ENCODE measurements around the gene SLC22A14. TPM values are rescaled to one million over a fixed set of nuclear protein-coding genes. Genes with fewer than 3 reads are reported as not detected.

SLC22A14 gene
- total RNA-seq, 2 experiments from 2014 or later, result not detected

DNA sequence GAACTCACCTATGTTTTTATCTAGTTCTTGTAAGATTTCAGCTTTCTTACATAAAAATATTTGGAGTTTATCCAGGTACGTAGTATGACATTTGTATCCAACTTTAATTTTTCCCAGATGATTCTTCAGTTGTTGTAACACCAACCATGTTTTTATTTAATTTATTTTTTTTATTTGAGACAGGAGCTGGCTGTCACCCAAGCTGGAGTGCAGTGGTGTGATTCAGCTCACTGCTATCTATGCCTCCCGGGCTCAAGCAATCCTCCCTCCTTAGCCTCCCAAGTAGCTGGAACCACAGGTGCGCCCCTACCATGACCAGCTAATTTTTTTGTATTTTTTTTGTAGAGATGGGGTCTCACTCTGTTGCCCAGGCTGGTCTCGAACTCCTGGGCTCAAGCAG is 71.1 kb downstream of the SLC22A14 start:
- H3K27ac Mint-ChIP-seq, result no peak overlapping the region
- no peak overlapping the region for H3K4me3 Mint-ChIP-seq
- no peaks in the 10 kb centered on the region for H3K9me3 Mint-ChIP-seq (ENCODE audit: low read depth)
- intact Hi-C loops (cut with DNase I, micrococcal nuclease), result no loop called here
- peaks cover 20% of the 10 kb centered on the region for H3K36me3 Mint-ChIP-seq (ENCODE audit: low read depth)
- ChIA-PET POLR2A (no interaction called here), CTCF (interaction anchor here (0.6 to 1.0 kb wide), 3 partner anchors 29 to 302 kb away, joined by 3 to 4 read pairs (median 3); no protein-coding TSS in a partner anchor)
- DNase-seq, result no peak
- H3K4me1 Mint-ChIP-seq, result no peaks in the 10 kb centered on the region
- no peak for ATAC-seq
- H3K27me3 Mint-ChIP-seq, result no peaks in the 10 kb centered on the region

DNA sequence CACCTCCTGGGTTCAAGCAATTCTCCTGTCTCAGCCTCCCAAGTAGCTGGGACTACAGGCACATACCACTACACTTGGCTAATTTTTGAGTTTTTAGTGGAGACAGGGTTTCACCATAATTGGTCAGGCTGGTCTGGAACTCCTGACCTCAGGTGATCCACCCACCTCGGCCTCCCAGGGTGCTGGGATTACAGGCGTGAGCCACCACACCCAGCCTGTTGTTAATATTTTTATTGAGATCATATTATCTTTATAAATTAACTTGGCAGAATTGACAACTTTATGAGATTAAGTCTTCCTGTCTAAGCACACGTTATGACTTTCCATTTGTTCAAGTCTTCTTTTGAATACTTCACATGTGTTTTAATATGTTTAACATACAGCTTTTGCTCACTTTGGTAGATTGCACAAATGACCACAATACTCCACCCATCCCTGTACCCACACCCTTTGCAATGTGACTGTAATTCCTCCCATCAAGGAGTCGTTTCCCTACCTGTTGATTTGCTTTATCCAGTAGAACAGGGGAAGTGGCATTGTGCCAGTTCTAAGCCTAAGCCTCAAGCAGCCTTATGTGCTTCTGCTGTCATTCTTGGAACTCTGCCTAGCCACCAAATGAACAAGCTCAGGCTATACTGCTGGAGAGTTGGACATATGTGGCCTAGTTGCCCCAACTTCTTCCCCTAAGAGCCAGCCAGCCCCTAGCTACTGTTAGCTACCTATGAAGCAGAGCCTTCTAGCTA is 72.7 kb downstream of the SLC22A14 start:
- Mint-ChIP-seq H3K27me3 (no peaks in the 10 kb centered on the region), H3K9me3 (ENCODE audit: low read depth) (no peaks in the 10 kb centered on the region), H3K4me3 (no peak overlapping the region), H3K27ac (no peak overlapping the region), H3K36me3 (ENCODE audit: low read depth) (peaks cover 21% of the 10 kb centered on the region), H3K4me1 (no peaks in the 10 kb centered on the region)
- no peak for ATAC-seq
- ChIA-PET CTCF (no interaction called here), POLR2A (interaction anchor here (0.7 kb wide), 1 partner anchor 617 kb away, joined by 4 read pairs; no protein-coding TSS in a partner anchor)
- DNase-seq, result no peak
- intact Hi-C loops (cut with DNase I, micrococcal nuclease), result no loop called here

DNA sequence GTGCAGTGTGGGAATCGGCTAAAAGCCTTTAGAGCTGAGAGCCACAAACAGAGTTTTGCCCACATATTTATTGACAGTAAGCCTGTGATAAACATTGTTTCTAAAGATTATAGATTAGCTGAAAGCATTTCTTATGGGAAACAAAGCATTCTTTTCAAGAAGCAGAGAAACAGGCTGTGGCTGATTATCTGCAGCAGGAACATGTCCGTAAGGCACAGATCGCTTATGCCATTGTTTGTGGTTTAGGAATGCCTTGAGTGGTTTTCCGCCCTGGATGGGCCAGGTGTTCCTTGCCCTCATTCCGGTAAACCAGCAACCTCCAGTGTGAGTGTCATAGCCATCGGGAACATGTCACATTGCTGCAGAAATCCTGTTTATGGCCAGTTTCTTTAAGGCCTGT is 76.9 kb downstream of the SLC22A14 start:
- H3K27ac Mint-ChIP-seq, result no peak overlapping the region
- peaks cover under 1% of the 10 kb centered on the region for H3K4me1 Mint-ChIP-seq
- no peak for ATAC-seq
- H3K36me3 Mint-ChIP-seq (ENCODE audit: low read depth), result peaks cover 15% of the 10 kb centered on the region
- no peak overlapping the region for H3K4me3 Mint-ChIP-seq
- no peak for DNase-seq
- H3K27me3 Mint-ChIP-seq, result no peaks in the 10 kb centered on the region
- ChIA-PET CTCF (no interaction called here), POLR2A (no interaction called here)
- intact Hi-C loops (cut with DNase I, micrococcal nuclease), result no loop called here
- H3K9me3 Mint-ChIP-seq (ENCODE audit: low read depth), result no peaks in the 10 kb centered on the region

DNA sequence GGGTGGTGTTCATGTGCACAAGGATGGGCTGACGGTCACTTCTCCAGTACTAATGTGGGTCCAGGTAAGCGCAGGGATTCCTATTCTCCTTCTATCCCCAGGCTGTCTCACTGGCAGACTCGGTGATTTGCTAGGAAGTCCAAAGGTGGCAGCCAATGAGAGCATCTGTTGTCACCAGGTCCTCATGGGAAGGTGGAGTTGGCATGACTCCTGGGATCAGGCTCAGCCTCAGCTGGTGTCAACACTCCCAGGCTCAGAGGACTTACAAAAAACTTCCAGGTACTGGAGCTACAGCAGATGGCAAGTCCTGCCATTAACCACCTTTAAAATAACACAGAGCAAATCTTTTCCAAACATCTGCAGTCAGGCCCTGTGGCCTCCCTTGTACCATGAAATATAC is 78.3 kb downstream of the SLC22A14 start:
- ChIA-PET POLR2A (no interaction called here), CTCF (interaction anchor here (0.9 kb wide), 1 partner anchor 34 kb away, joined by 3 read pairs; no protein-coding TSS in a partner anchor)
- H3K4me1 Mint-ChIP-seq, result peaks cover 6% of the 10 kb centered on the region
- no peak overlapping the region for H3K4me3 Mint-ChIP-seq
- no peak overlapping the region for H3K27ac Mint-ChIP-seq
- intact Hi-C loops (cut with DNase I, micrococcal nuclease), result no loop called here
- H3K36me3 Mint-ChIP-seq (ENCODE audit: low read depth), result peaks cover 15% of the 10 kb centered on the region
- no peaks in the 10 kb centered on the region for H3K9me3 Mint-ChIP-seq (ENCODE audit: low read depth)
- no peak for DNase-seq
- no peak for ATAC-seq
- H3K27me3 Mint-ChIP-seq, result no peaks in the 10 kb centered on the region

DNA sequence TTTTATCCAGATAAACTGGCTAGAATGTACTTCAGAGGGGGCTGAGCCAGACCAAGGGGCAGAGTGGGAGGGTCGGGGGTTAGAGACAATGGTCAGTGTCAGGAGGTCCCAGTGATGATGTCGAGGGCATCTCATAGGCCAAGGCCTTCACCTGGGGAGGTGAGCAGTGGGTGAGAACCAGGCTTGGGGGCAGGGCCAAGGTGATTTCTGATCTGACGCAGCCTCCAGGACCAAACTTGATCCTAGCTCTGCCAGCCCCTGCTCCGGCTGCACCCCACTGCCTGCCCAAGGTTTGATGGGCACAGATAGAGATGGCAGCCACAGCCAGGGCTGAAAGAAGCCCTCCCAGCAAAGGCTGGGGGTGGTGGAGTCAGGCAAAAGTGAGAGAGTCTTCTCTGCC is 79.4 kb downstream of the SLC22A14 start:
- DNase-seq (no peak), ATAC-seq (no peak)
- peaks cover 6% of the 10 kb centered on the region for H3K4me1 Mint-ChIP-seq
- H3K9me3 Mint-ChIP-seq (ENCODE audit: low read depth), result no peaks in the 10 kb centered on the region
- peaks cover 12% of the 10 kb centered on the region for H3K36me3 Mint-ChIP-seq (ENCODE audit: low read depth)
- H3K27ac Mint-ChIP-seq, result no peak overlapping the region
- intact Hi-C loops (cut with DNase I, micrococcal nuclease), result no loop called here
- no peak overlapping the region for H3K4me3 Mint-ChIP-seq
- ChIA-PET CTCF (interaction anchor here (0.9 kb wide), 1 partner anchor 35 kb away, joined by 3 read pairs; no protein-coding TSS in a partner anchor), POLR2A (no interaction called here)
- no peaks in the 10 kb centered on the region for H3K27me3 Mint-ChIP-seq

DNA sequence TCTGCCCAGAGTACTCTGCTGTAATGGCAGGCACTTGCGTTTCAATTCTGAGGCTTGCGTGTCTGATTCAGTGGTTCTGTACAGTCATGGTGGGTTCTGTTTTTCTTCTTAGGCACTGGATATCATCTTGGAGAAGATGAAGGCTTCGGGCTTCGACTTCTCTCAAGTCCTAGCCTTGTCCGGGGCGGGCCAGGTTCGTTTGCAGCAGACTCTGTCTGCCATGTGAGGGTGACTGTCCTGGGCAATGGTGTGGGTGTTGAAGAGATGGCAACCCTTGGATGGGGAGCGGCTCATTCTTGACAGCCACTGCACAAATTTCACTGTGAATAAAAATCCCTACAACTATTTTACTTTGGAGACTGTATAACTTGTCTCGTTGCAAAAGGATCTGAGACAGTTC is 80.7 kb downstream of the SLC22A14 start:
- H3K4me1 Mint-ChIP-seq, result peaks cover 6% of the 10 kb centered on the region
- H3K27me3 Mint-ChIP-seq, result no peaks in the 10 kb centered on the region
- DNase-seq, result no peak
- H3K27ac Mint-ChIP-seq, result no peak overlapping the region
- no peak overlapping the region for H3K4me3 Mint-ChIP-seq
- intact Hi-C loops (cut with DNase I, micrococcal nuclease), result no loop called here
- H3K9me3 Mint-ChIP-seq (ENCODE audit: low read depth), result no peaks in the 10 kb centered on the region
- peaks cover 10% of the 10 kb centered on the region for H3K36me3 Mint-ChIP-seq (ENCODE audit: low read depth)
- ChIA-PET POLR2A (no interaction called here), CTCF (interaction anchor here (0.6 to 0.9 kb wide), 2 partner anchors 118 to 134 kb away, joined by 3 read pairs; no protein-coding TSS in a partner anchor)
- ATAC-seq, result no peak

DNA sequence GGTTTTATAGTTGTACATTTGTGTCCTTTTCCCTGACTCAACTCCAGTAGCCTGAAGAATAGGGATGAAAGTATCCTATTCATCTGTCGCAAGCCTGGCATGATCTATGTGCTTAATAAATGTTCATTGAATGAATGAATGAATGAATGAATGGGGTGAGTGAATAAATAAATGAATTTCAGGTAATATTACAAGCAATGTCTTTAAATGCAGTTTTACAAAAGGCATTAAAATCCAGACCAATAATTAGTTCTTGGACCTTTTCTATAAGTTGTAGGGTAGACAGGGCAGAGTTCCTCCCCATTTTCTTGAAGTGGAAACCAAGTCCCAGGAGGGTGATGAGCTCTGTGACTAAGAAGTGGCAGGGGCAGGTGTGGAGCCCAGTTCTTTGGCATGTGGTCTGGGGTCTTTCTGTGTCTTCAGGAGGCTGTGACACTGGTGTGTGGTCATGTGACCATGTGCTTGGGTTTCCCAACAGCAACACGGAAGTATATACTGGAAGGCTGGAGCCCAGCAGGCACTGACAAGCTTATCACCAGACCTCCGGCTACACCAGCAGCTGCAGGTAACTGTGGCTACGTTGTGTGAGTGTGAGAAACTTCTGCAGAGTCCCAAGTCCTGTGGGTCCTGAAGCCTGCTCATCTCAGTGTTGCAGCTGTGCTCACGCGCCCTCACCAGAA is 82.8 kb downstream of the SLC22A14 start:
- Mint-ChIP-seq H3K9me3 (ENCODE audit: low read depth) (no peaks in the 10 kb centered on the region), H3K27me3 (no peaks in the 10 kb centered on the region), H3K36me3 (ENCODE audit: low read depth) (peaks cover 17% of the 10 kb centered on the region), H3K27ac (no peak overlapping the region), H3K4me1 (peaks cover 6% of the 10 kb centered on the region), H3K4me3 (no peak overlapping the region)
- no peak for ATAC-seq
- POLR2A ChIA-PET, result no interaction called here
- intact Hi-C loops (cut with DNase I, micrococcal nuclease), result no loop called here
- no peak for DNase-seq
- CTCF ChIA-PET, result interaction anchor here (0.6 kb wide), 1 partner anchor 461 kb away, joined by 3 read pairs; no protein-coding TSS in a partner anchor

DNA sequence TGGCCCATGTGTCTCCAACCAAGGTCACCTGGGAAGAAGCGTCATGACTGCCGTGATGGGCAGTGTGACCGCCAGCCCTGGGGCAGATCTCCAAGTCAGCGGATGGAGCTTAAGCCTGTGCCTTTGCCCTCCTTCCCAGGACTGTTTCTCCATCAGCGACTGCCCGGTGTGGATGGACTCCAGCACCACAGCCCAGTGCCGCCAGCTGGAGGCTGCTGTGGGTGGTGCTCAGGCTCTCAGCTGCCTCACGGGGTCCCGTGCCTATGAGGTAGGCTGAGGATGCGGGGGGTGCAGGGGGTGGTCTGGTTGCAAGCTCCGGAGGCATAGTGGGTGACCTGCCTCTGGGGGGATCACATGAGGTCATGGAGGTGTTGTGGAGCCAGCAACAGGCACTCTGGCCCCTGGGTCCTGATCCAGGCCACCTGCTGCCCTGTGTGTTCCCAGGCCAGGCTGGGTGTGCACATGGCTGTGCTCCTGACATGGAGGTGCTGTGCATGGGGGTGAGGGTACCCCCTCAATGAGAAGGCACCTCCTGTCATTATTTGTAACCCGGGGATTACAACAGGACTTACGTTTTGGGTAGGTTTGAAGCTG is 83.5 kb downstream of the SLC22A14 start:
- H3K4me3 Mint-ChIP-seq, result no peak overlapping the region
- ChIA-PET POLR2A (no interaction called here), CTCF (no interaction called here)
- no peak for DNase-seq
- H3K27ac Mint-ChIP-seq, result no peak overlapping the region
- H3K9me3 Mint-ChIP-seq (ENCODE audit: low read depth), result no peaks in the 10 kb centered on the region
- ATAC-seq, result no peak
- peaks cover 19% of the 10 kb centered on the region for H3K36me3 Mint-ChIP-seq (ENCODE audit: low read depth)
- peaks cover 6% of the 10 kb centered on the region for H3K4me1 Mint-ChIP-seq
- intact Hi-C loops (cut with DNase I, micrococcal nuclease), result no loop called here
- H3K27me3 Mint-ChIP-seq, result no peaks in the 10 kb centered on the region

DNA sequence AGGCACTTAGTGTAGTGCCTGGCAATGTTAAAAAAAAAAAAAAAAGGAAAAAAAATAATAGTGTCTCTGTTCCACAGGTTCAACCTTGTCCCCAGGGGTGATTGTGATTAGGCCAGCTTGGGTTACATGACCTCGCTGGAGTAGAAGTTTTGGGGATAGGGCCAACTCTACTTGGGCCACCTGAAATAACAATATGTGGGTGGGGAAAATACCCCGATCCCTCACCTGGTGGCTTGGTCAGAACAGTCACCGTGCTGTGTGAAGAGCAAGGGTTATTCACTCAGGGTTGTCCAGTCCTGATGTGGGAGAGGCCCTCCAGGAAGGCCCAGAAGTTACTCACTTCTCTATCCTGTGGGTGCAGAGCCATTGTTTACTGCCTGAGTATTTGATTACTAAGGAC is 84.0 kb downstream of the SLC22A14 start:
- Mint-ChIP-seq H3K36me3 (ENCODE audit: low read depth) (peaks cover 19% of the 10 kb centered on the region), H3K4me3 (no peak overlapping the region), H3K27me3 (no peaks in the 10 kb centered on the region), H3K4me1 (peaks cover 6% of the 10 kb centered on the region), H3K9me3 (ENCODE audit: low read depth) (no peaks in the 10 kb centered on the region), H3K27ac (no peak overlapping the region)
- intact Hi-C loops (cut with DNase I, micrococcal nuclease), result no loop called here
- ChIA-PET CTCF (no interaction called here), POLR2A (no interaction called here)
- ATAC-seq (no peak), DNase-seq (no peak)

DNA sequence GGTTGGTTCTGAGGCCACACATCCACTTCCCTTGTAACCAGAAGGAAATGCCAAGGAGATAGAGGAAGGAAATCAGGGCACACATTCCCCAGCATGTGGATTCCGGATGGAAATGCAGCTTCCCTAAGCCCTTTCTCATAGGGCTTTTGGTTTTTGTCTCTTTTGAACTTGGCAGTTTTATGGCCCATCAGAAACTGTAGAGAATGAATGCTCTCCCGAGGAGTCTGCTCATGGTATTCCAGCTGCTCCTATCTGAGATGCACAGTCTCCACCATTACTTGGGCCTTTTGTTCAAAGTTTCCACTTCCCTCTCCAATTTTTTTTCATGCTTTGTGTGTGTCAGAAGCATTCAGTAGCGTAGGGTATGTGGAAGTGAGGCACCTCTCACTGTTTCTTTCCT is 85.7 kb downstream of the SLC22A14 start:
- POLR2A ChIA-PET, result no interaction called here
- Mint-ChIP-seq H3K27me3 (no peaks in the 10 kb centered on the region), H3K27ac (no peak overlapping the region), H3K4me1 (peaks cover 7% of the 10 kb centered on the region), H3K36me3 (ENCODE audit: low read depth) (peaks cover 20% of the 10 kb centered on the region), H3K4me3 (no peak overlapping the region), H3K9me3 (ENCODE audit: low read depth) (no peaks in the 10 kb centered on the region)
- intact Hi-C loops (cut with DNase I, micrococcal nuclease), result no loop called here
- ATAC-seq (no peak), DNase-seq (no peak)
- CTCF ChIA-PET, result interaction anchor here (0.6 to 0.8 kb wide), 2 partner anchors 11 to 64 kb away, joined by 3 read pairs; no protein-coding TSS in a partner anchor
